Endodermal cell (in vitro differentiated cells): ENCODE results near the gene HSF2BP. TPM values are rescaled to one million over a fixed set of nuclear protein-coding genes. Genes with fewer than 3 reads are reported as not detected.

Source experiments
- DNase-seq: peaks from one replicate; pipeline ENCODE4 v3.0.0-alpha.2; 2017
- H3K27ac ChIP-seq: 2 replicates; pipeline ENCODE4 v1.5.1; 2013; ENCODE audit warnings: mild to moderate bottlenecking, low read depth, low read length, moderate library complexity
- H3K27me3 ChIP-seq: 2 replicates; pipeline ENCODE4 v1.6.1; 2013; ENCODE audit warnings: mild to moderate bottlenecking, low read length, moderate library complexity; ENCODE audit not compliant: insufficient read depth, control insufficient read depth, poor library complexity, severe bottlenecking
- H3K36me3 ChIP-seq: 2 replicates; pipeline ENCODE4 v1.7.0; 2013; ENCODE audit warnings: mild to moderate bottlenecking, low read length, moderate library complexity; ENCODE audit not compliant: control insufficient read depth, insufficient read depth
- H3K4me1 ChIP-seq: one replicate; pipeline ENCODE4 v1.7.0; 2013; ENCODE audit warnings: low read length; ENCODE audit not compliant: control insufficient read depth, insufficient read depth
- H3K4me3 ChIP-seq: 2 replicates; pipeline ENCODE4 v1.5.1; 2013; ENCODE audit warnings: mild to moderate bottlenecking, low read length, moderate library complexity
- H3K9ac ChIP-seq: 2 replicates; pipeline ENCODE4 v1.6.1; 2013; ENCODE audit warnings: mild to moderate bottlenecking, low read length, moderate library complexity; ENCODE audit not compliant: poor library complexity, severe bottlenecking; ENCODE audit errors: extremely low read depth
- H3K9me3 ChIP-seq: 2 replicates; pipeline ENCODE4 v1.6.1; 2013; ENCODE audit warnings: mild to moderate bottlenecking, low read length, moderate library complexity; ENCODE audit not compliant: control insufficient read depth
- H3K27ac Mint-ChIP-seq: 2 replicates; pipeline ENCODE4 v1.8.0; 2020; ENCODE audit warnings: mixed read lengths
- H3K27me3 Mint-ChIP-seq: 2 replicates; pipeline ENCODE4 v1.8.0; 2021; ENCODE audit warnings: mild to moderate bottlenecking, mixed read lengths; ENCODE audit not compliant: insufficient read depth
- H3K36me3 Mint-ChIP-seq: 2 replicates; pipeline ENCODE4 v1.8.0; 2020; ENCODE audit warnings: low read depth, mixed read lengths
- H3K4me1 Mint-ChIP-seq: 2 replicates; pipeline ENCODE4 v1.8.0; 2020; ENCODE audit warnings: mixed read lengths
- H3K4me3 Mint-ChIP-seq: 2 replicates; pipeline ENCODE4 v1.8.0; 2020; ENCODE audit warnings: mild to moderate bottlenecking, moderate library complexity, mixed read lengths
- H3K9me3 Mint-ChIP-seq: 2 replicates; pipeline ENCODE4 v1.8.0; 2020; ENCODE audit warnings: mild to moderate bottlenecking, mixed read lengths
- CTCF ChIP-seq: fragments of 200-600 bp; sonication (generic); conservative IDR thresholded peaks from 2 replicates; pipeline ENCODE4 v1.5.0; 2021; ENCODE audit warnings: antibody characterized with exemption, mild to moderate bottlenecking
- WGBS, 2 experiments: methylation state at CpG; one replicate each; pipeline versions ENCODE4 v1.1.5 to v1.1.7; 2013; ENCODE audit warnings: missing lambda C conversion rate in 2 of 2, mixed read lengths in 1 of 2; ENCODE audit not compliant: insufficient coverage in 1 of 2, insufficient read length in 1 of 2; 5-methylcytosine and 5-hydroxymethylcytosine counted together
- total RNA-seq, 2 donors: library from RNA; stranded (reverse); fragmentation: NEBNext Ultra II Directional in 1 of 2; extraction: Animal tissue kit (Norgen Biotek cat#: 25700) in 1 of 2; gene quantifications; 2 replicates in 1 of 2; 3 replicates in 1 of 2; pipeline ENCODE4 v1.2.1, GENCODE V29; 2021

HSF2BP gene
- total RNA-seq, 2 donors from 2014 or later = 1.7 to 1.9 TPM

GRCh38 chr21:43644071-43644470 is 15.2 kb downstream of the HSF2BP start:
- Histone ChIP-seq H3K27me3 (no peaks in the 10 kb centered on the region), H3K4me3 (no peak overlapping the region), H3K27ac (no peak overlapping the region), H3K9me3 (no peaks in the 10 kb centered on the region), H3K36me3 (no peaks in the 10 kb centered on the region), H3K9ac (no peak overlapping the region), H3K4me1 (no peaks in the 10 kb centered on the region)
- DNase-seq = no peak
- no peaks in the 10 kb centered on the region for H3K36me3 Mint-ChIP-seq
- H3K27ac Mint-ChIP-seq = no peak overlapping the region
- no peak for TF ChIP-seq CTCF
- peaks cover 9% of the 10 kb centered on the region for H3K4me1 Mint-ChIP-seq
- H3K27me3 Mint-ChIP-seq = no peaks in the 10 kb centered on the region
- WGBS, 2 experiments = 91 to 98% methylated on average over 3 of the region's 4 CpGs
- no peaks in the 10 kb centered on the region for H3K9me3 Mint-ChIP-seq
- no peak overlapping the region for H3K4me3 Mint-ChIP-seq

- H3K27ac Mint-ChIP-seq = no peak overlapping the region
- H3K9ac ChIP-seq = no peak overlapping the region
- no peaks in the 10 kb centered on the region for H3K9me3 Mint-ChIP-seq
- no peak overlapping the region for H3K4me3 ChIP-seq
- WGBS, 2 experiments = 90 to 94% methylated on average over 2 to 4 of the region's 4 CpGs
- TF ChIP-seq CTCF = no peak
- no peaks in the 10 kb centered on the region for H3K27me3 Mint-ChIP-seq
- no peaks in the 10 kb centered on the region for H3K4me1 ChIP-seq
- no peaks in the 10 kb centered on the region for H3K36me3 ChIP-seq
- DNase-seq = no peak
- no peaks in the 10 kb centered on the region for H3K9me3 ChIP-seq
- no peaks in the 10 kb centered on the region for H3K36me3 Mint-ChIP-seq
- H3K4me1 Mint-ChIP-seq = peaks cover 9% of the 10 kb centered on the region
- H3K4me3 Mint-ChIP-seq = no peak overlapping the region
- no peaks in the 10 kb centered on the region for H3K27me3 ChIP-seq
- no peak overlapping the region for H3K27ac ChIP-seq
Observed at GRCh38 chr21:43643193-43643592, 16.1 kb downstream of the HSF2BP start.

- peaks cover under 1% of the 10 kb centered on the region for H3K4me1 Mint-ChIP-seq
- no peak for DNase-seq
- H3K4me1 ChIP-seq = no peaks in the 10 kb centered on the region
- no peaks in the 10 kb centered on the region for H3K9me3 ChIP-seq
- no peak overlapping the region for H3K4me3 ChIP-seq
- WGBS, 2 experiments = 100% methylated on average over 2 of the region's 3 CpGs; no CpG with 5 or more reads in 1 of the 2 experiments
- peak; percentile 37 for TF ChIP-seq CTCF
- H3K9ac ChIP-seq = no peak overlapping the region
- H3K9me3 Mint-ChIP-seq = no peaks in the 10 kb centered on the region
- H3K36me3 Mint-ChIP-seq = no peaks in the 10 kb centered on the region
- no peaks in the 10 kb centered on the region for H3K27me3 ChIP-seq
- no peak overlapping the region for H3K27ac Mint-ChIP-seq
- H3K27me3 Mint-ChIP-seq = no peaks in the 10 kb centered on the region
- no peak overlapping the region for H3K27ac ChIP-seq
- H3K4me3 Mint-ChIP-seq = no peak overlapping the region
- no peaks in the 10 kb centered on the region for H3K36me3 ChIP-seq
Observed at GRCh38 chr21:43640400-43640799, 18.9 kb downstream of the HSF2BP start.
